A172 (cell line): ENCODE measurements around the gene TRIM45. TPM values are rescaled to one million over a fixed set of nuclear protein-coding genes. Genes with fewer than 3 reads are reported as not detected.

Experiments used
- DNase-seq: peaks from one replicate; pipeline ENCODE4 v3.0.0-alpha.2; 2015; ENCODE audit warnings: low spot score
- total RNA-seq: library from RNA; depleted of rRNA; stranded (reverse); fragments of >200 nt; shearing (Covaris generic); gene quantifications from 2 replicates; pipeline ENCODE4 v1.2.3, GENCODE V29; 2014

TRIM45 gene
- total RNA-seq, 1 experiment from 2014 or later, result 2.6 TPM

DNA sequence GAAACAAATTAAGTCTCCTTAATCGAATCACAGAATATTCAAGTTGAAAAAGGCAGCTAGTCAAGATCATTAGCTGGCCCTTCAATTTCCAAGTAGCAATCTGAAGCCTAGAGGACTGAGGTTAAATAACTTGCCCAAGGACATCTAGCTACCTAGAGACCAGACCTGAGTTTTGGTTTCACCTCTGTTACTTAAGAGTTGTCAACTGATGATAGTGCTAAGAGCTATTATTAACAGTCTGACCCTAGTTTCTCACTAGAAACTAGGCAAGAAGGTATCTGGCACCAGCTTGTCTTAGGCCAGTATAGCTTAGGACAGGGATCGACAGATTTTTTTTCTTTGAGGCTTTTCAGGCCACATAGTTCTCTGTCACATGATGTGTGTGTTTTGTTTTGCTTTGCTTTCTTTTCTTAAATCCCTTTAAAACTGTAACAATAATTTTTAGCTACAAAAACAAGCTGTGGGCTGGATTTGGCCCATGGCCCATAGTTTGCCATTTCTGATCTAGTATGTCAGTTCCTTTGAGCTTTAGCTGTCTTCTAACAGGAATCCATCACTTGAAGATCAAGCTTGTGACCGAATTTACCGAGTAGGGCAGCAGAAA is 23.2 kb downstream of the TRIM45 start:
- DNase-seq, result no peak

DNA sequence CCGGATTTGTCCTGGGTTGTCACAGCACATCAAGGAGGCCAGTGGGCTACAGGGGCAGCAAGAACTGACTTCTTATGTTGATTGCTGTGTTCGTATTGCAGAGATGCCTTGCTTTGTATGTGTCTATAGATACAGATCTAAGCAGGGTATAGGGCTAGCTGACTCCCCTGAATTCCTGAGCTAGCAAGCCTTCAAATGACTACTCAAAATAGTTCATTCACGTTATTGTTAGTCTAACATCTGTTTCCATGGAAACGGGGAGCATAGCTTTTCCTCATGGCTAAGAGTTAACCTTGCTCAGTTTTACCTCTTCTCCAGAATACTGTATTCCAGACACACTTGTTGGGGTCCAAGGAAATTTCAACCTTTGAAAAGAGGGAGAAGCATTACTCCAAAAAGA is 24.1 kb downstream of the TRIM45 start:
- DNase-seq, result no peak

DNA sequence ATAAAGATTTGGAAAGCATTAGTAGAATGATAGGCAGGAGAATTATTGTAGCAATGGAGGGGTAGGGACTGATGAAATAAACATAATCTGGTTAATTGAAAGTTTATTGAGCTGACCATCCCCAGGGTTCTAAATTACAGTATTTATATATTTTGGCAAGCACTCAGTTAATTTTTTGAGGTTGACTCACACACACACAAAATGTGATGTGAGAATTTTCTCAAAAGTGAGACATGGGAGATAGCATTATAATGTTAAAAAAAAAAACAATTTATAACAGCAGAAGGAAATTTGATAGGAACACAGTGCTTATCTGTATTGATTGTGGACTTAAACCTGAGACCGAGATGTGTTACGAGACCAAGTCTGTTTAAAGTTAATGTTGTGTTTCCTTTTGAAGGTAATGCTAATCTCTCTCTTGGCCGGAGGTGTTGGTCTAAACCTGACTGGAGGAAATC is 24.6 kb downstream of the TRIM45 start:
- peak; percentile 31 for DNase-seq

DNA sequence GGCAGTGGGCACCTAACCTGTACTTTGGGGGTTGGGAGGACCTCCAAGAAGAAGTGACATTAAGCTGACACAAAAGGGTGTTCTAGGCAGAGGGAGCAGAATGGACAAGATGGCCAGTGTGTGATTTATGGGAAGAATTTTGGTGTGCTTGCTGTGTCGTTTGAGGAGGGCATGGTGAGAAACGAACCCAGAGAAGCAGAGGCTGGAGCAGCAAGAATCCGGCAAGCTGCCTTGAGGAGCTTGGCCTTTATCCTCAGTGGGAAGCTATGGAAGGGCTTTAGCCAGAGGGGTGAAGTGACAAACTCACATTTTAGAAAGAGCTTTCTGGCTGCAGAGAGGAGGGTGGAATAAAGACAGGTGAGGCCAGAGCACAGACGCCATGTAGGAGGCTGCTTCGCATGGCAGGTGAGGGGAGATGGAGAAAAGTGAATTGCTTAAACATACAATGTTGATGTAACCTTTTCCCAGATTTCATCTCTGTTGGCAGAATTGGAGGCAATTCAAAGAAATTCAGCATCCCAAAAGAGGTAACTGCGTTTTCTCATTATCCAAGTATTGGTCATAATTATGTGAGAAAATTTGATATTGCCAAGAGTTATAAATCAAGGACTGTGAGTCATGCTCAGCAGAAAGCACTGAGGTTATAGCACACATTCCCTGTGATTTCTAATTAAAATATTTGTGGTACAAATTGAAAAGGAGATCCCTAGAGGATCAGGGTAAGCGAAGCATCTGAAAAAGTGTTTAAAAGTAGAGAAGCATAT is 26.5 kb downstream of the TRIM45 start:
- peak; percentile 90 for DNase-seq

DNA sequence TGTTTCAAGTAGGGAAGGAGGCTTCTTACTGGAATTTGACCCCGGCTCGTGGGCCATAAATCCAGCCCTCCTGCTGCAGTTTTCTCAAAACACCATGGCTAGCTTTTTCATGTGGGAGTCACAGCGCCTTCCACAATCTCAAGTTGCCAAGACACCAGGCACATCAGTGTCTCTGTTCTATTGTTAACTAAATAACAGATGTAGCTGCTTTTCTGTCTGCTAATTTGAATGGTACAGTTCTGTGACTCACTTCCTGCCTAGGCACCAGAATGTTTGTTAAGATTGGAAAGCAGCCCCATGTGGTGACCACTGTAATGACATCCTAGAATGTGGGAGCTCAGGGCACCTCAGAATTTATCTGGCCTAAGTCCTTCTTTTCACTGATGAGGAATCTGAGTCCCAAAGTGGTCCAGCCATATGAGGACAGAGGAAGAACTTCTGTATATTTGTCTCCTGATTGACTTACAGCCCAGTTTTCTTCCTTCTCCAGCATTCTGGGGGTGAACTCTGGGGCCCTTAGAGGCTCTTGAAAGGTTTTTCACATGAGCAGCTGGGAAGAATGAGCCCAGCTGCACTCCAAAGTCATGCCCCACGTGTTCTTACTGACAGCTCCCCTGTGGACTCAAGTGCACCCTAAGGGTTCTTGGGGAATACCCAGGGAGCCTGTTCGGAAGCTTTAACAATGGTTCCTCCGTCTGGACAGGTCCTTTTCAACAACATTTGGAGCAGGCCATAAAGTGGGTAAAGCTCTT is 27.5 kb downstream of the TRIM45 start:
- DNase-seq, result peak; percentile 94

DNA sequence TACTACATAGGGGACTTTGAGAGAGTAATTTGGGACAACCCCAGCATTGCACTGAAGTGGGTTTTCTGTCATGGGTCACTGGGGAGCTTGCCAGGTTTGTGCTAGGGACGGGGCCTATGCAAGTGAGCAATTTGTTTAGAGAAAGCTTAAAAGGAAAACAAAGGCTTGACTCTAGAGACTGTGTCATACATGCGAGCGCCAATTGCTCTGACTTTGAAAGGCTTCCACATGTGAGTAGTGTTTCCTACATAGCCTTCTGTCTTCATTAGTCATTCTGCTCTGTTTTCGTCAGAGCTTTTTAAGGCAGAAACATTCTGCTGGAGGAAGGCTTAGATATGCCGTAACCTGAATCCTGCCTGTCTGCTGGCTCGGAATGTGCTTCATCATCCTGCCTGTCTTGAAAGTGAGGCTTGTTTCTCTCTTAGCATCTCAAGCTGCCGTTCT is 28.4 kb downstream of the TRIM45 start:
- peak; percentile 96 for DNase-seq

DNA sequence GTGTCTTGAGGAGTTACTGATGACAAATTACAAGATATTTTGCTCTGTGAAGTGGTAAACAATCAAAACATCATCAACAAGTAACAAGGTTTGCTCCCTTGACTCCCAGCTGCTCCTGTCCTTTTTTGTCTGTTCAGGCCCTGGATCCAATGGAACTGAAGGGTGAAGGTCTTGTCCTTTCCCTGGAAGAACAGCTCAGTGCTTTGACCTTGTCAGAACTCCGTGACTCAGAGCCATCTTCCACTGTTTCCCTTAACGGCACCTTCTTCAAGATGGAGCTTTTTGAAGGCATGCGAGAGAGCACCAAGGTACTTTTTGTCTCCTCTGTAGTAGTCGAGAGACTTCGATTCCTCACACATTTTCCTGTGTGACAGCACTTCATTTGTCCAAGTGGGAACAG is 29.0 kb downstream of the TRIM45 start:
- no peak for DNase-seq

DNA sequence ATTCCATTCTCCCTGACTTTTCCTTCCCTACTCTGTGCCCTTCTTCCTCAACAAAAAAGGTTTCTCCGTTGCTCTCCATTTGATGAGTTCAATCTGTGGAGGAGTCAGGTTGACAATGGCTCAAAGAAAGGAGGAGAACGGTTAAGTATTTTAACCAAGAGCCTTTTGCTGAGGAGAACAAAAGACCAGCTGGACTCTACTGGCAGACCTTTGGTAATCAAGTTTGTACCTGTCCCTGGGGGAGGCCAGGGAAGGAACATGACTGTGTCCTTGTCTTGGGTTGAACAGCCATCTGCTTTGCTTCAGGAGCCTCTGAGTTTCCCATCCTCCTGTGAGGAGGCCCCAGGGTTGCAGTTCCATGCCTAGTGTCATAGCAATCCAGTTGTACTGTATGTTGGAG is 31.6 kb downstream of the TRIM45 start:
- no peak for DNase-seq

DNA sequence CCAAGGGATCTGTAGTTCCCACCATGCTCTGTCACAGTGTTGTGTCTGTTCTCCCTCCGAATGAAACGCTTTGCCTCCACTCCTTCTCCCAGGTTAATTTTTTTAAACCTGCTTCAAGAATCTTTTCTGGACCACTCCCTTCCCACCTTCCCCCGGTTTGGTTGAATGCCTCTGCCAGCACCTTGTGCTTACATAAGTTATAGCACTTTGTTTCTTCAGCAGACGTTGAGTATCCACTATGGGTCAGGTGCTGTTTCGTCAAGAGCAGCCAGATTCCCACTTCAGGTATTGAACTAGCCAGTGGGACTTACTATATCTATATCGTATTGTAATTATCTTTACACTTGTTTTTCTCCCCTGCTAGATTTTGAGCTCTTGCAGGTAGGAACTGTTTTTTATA is 33.9 kb downstream of the TRIM45 start:
- DNase-seq, result no peak

DNA sequence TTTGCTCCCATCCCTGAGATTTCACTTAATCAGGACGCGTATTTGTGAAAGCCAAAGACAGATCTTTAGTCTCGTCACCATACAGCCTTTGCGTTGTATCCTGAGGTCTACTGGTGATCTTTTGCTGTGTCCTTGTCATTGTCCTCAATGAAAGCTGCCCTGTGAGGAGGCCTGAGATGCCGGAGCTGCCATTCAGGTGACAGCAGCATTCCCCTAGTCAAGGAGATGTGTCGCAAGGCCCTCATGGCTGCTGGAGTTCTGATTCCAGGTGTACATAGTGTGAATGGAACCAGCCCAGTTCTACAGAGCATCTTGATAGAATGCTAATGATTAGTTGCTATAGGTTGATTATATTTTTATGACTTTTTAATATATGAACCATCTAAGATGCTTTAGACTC is 37.3 kb downstream of the TRIM45 start:
- no peak for DNase-seq

DNA sequence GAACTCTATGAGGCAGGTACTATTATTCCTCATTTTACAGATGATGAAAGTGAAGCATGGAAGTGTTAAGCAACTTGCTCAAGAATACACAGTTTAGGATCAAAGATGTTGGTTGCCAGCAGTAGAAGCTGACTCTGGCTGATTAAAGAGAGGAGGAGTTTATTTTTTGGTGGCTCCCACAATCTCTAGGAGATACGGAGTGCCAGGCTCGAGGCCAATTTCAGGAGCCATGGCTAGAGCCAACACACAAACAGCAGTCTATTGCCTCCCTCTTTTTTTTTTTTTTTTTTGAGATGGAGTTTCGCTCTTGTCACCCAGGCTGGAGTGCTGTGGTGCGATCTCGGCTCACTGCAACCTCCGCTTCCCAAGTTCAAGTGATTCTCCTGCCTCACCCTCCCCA is 41.8 kb downstream of the TRIM45 start:
- DNase-seq, result no peak

DNA sequence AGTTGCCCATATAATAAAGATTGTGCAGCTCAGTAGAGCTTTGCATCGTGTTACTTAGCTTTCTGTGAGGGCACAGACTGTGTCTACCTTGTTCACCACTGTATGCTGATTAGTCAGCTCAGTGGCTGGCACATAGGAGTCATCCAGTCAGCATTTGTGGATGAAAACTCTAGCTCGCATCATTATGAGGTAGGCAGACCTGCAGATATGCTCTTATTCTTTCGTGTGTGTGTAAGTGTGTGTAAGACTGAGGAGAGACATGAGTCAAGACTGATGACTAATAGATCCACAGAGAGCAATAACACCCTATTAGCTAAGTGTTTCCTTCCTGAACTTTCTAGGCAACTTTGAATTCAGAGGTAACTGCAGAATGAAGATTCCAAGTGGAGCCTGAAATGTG is 44.3 kb downstream of the TRIM45 start:
- peak; percentile 75 for DNase-seq

DNA sequence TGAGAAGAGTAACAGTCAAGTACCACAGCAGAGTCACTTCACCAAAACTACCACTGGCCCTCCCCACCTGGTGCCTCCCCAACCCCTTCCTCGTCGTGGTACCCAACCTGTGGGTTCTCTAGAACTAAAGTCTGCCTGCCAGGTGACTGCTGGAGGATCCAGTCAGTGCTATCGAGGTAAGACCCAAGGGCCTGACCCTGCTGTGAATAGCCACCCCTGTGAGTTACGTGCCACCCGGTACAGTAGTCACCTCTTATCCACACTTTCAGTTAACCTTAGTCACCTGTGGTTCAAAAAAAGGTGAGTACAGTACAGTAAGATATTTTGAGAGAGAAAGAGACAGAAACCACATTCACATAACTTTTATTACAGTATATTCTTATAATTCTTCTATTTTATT is 44.9 kb downstream of the TRIM45 start:
- no peak for DNase-seq

DNA sequence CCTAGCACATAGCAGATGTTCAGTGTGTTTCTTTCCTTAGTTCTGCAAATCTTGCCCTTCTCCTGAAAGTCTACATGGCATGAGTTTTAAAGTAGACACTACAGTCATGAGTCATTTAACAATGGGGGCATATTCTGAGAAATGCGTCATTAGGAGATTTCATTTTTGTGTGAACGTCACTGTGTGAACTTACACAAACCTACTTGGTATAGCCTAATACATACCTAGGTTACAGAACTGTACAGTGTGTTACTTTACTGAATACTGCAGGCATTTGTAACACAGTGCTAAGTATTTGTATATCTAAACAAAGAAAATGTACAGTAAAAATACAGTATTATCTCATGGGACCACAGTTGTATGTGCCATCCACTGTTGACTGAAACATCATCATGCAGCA is 51.4 kb downstream of the TRIM45 start:
- no peak for DNase-seq

DNA sequence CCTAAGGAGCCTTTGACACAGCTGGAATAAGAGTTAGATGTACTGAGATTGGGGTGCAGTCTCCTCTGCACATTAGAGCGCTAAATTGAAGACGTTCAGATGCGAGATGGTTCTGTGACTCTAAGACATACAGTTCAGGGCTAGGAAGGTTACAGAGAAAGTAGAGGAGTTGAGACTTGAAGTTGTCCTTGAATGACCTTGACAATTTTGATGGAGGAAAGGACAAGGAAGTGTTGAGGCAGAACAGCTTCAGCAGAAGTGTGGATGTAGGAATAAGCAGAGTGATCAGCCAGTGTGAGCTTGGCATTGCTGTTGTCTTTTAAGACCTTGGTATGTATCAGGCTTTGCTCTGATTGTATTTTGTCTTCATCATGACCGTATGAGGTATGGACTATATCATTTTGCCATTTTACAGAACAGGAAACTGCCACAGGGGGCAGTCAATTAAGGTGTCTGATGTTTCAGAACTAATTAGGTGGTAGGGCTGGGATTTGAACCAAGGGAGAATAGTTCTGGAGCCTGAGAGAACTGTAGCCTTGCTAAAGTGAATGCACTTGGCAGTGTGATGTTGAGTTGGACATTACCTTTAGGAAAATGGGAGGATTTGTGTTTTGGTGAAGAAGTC is 52.2 kb downstream of the TRIM45 start:
- no peak for DNase-seq

DNA sequence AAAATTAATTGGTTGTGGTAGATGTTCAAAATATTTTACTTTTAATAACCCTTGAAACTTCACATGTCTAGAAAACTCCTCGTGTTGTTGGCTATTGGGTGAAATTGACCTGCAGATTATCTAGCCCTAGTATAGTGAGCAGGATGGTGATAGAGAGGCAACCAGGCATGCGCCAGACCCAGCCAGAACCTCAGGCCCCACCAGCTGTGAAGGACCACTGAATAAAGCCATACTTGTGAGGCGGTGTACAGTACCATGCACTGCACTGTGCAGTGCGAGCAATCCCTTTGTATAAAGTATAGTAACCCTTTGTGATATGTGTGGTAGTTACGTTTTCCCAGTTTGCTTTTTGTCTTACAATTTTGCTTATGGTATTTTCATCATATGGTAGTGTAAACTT is 53.0 kb downstream of the TRIM45 start:
- DNase-seq, result no peak

DNA sequence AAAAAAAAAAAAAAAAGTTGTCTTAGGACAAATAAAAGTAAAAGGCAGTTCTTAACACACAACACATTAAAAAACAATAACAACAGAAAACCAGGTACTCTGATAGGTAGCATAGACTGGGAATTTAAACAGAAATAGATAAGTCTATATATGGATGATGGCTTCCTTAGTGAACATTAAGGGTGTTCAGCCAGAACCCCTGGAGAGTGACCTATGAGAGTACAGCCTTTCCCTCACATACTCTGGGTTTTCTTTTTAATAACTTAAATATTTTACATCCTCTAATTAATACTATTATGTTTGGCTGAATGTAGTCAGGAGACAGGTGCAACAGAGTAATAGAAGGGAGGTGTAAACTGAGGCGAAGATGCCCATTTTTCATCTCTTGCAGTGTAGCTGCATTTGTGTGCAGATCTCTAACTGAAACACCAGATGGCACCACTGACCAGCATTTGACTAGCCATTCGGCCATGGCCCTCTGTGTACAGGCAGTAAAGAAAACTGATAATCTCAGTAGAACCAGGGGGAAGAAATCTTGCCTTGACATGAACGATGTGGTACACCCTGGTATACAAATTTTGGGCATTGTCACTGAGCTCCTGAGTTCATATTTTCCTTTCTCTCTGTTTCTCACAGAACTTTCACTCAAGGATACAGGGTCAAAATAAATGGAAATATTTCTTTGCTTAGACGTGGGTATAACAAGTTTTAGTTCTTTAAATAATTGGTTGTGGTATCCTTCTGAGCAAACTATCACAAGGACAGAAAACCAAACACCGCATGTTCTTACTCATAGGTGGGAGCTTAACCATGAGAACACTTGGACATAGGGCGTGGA is 53.8 kb downstream of the TRIM45 start:
- peak; percentile 59 for DNase-seq

DNA sequence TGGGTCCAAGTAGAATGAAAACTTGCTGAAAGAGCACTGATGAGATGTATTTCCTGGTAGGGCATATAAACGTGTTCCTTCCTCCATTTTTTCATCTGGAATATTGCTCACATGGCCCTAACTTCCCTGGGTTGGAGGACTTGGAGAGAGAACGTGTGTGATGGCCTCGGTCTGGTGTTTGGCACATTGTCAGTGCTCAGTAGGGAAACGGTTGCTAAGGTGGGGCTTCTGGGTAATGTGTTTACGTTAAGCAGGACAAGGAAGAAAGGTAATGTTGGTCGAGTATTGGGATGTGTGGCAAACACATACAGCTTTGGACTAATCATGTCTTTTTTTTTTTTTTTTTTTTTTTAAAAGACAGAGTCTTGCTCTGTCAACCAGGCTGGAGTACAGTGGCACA is 55.2 kb downstream of the TRIM45 start:
- DNase-seq, result no peak

DNA sequence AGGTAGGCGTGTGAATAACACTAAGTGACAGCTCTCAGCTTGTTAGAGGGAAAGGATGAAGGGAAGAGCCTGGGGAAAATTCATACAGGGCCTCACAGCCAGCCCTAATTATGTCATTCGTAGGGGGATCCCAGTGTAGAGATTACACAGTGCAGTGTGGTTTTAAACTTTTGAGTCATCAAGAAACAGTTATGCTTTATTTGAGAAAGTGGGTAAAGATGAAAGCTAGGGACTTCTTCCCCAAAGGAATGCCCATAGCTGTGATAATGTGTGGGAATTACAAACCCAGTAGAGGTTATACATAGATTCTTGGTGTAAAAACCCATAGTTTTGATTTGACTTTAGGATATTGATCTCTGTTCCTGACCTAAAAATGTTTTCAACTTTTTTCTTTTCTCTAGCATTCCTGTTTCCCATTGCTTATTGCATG is 59.5 kb downstream of the TRIM45 start:
- peak; percentile 80 for DNase-seq
